Measurements from ENCODE around the gene MRGPRX1. TPM values are rescaled to one million over a fixed set of nuclear protein-coding genes. Genes with fewer than 3 reads are reported as not detected.
"Not testable (repeated sequence)": the region's sequence is repeated elsewhere in the genome, so short reads cannot be mapped to it uniquely, and the experiment has no call there.

Gene MRGPRX1
- total RNA-seq, 1 donor from 2014 or later: not detected

DNA sequence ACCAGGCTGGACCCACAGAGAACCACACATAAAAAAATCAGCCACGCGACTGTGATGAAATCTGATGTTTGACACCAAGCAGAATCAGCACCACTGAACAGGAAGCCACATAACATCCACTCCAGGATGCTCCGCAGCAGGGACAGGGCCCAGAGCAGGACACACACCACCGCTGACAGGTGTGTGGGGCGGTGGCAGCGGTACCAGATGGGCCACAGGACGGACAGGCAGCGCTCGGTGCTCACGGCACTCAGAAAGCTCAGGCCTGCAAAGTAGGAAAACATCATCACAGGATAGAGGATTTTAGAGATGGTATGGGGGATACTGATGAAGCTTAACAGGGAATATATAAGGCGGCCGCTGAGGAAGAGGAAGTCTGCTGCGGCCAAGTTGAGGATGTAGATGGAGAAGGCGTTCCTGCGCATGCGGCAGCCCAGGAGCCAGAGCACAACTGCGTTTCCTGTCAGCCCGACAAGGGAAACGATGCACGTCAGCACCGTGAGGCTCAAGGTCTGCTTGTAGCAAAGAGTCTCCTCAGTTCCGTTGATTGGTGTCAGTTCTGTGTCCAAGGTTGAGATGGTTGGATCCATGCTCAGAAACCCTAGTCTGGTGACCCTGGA is 4.9 kb downstream of the MRGPRX1 start:
- no peaks in the 10 kb centered on the region for H3K36me3 ChIP-seq (ENCODE audit: control insufficient read depth in 3 of 3, insufficient read depth in 3 of 3, low read length in 3 of 3)
- H3K9ac ChIP-seq (ENCODE audit: low read depth in 1 of 3, low read length in 3 of 3): no peak overlapping the region
- no peaks in the 10 kb centered on the region for H3K4me1 ChIP-seq (ENCODE audit: control insufficient read depth in 3 of 3, insufficient read depth in 3 of 3, low read length in 3 of 3)
- H3K27ac ChIP-seq (ENCODE audit: low read depth, low read length): no peak overlapping the region
- H3K27me3 ChIP-seq (ENCODE audit: control insufficient read depth in 3 of 3, insufficient read depth in 3 of 3, low read length in 3 of 3): peaks cover 0 to 3% (median 0%) of the 10 kb centered on the region in 3 donors
- H3K4me3 ChIP-seq (ENCODE audit: low read length in 3 of 3): no peak overlapping the region
- H3K9me3 ChIP-seq (ENCODE audit: control insufficient read depth in 3 of 3, low read length in 3 of 3): no peaks in the 10 kb centered on the region

DNA sequence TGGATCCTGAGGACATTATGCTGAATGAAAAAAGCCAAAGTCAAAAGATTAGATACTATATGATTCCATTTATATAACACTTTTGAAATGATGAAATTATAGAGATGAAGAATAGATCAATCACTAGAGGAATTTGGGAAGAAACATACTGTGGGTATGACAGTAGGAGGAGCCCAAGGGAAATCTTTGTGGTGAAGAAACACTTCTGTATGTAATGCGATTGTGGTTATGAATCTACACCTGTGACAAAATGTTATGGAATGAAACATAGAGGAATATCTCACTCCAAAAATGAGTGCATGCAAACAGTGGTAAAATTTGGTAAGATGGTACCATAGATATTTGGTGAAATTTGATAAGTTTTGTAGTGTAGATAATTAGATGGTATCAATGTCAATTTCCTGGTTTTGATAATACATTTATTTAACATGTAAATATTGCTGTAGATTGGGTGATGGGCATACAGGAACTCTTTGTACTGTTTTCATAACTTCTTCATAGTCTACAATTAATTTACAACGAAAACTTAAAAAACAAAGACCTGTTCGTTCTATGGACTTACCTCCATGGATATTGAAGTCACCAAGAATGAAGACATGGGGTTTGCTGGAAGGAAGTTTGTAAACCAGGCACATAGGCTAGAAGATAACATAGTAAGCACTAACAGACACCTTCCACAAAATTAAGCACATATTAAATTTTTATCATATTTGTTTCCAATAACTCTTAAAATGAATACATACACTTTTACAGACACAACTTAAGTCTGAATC is 11.5 kb downstream of the MRGPRX1 start:
- Histone ChIP-seq H3K27ac (ENCODE audit: low read depth, low read length) (no peak overlapping the region), H3K9me3 (ENCODE audit: control insufficient read depth in 3 of 3, low read length in 3 of 3) (peaks cover 0 to 3% (median 0%) of the 10 kb centered on the region in 3 donors)

DNA sequence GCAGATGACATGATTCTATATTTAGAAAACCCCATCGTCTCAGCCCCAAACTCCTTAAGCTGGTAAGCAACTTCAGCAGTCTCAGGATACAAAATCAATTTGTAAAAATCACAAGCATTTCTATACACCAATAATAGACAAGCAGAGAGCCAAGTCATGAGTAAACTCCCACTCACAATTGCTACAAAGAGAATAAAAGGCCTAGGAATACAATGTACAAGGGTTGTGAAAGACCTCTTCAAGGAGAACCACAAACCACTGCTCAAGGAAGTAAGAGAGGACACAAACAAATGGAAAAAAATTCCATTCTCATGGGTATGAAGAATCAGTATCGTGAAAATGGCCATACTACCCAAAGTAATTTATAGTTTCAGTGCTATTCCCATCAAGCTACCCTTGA is 13.8 kb downstream of the MRGPRX1 start:
- H3K4me1 ChIP-seq (ENCODE audit: control insufficient read depth in 3 of 3, insufficient read depth in 3 of 3, low read length in 3 of 3); H3K36me3 ChIP-seq (ENCODE audit: control insufficient read depth in 3 of 3, insufficient read depth in 3 of 3, low read length in 3 of 3); H3K27me3 ChIP-seq (ENCODE audit: control insufficient read depth in 3 of 3, insufficient read depth in 3 of 3, low read length in 3 of 3); H3K27ac ChIP-seq (ENCODE audit: low read depth, low read length); H3K9ac ChIP-seq (ENCODE audit: low read depth in 1 of 3, low read length in 3 of 3); H3K9me3 ChIP-seq (ENCODE audit: control insufficient read depth in 3 of 3, low read length in 3 of 3); H3K4me3 ChIP-seq (ENCODE audit: low read length in 3 of 3): not testable (repeated sequence)

More for the DNA sequence above, 11.5 kb downstream of the MRGPRX1 start:
- no peak overlapping the region for H3K9ac ChIP-seq (ENCODE audit: low read depth in 1 of 3, low read length in 3 of 3)
- H3K27me3 ChIP-seq (ENCODE audit: control insufficient read depth in 3 of 3, insufficient read depth in 3 of 3, low read length in 3 of 3): no peaks in the 10 kb centered on the region
- no peaks in the 10 kb centered on the region for H3K4me1 ChIP-seq (ENCODE audit: control insufficient read depth in 3 of 3, insufficient read depth in 3 of 3, low read length in 3 of 3)
- H3K36me3 ChIP-seq (ENCODE audit: control insufficient read depth in 3 of 3, insufficient read depth in 3 of 3, low read length in 3 of 3): no peaks in the 10 kb centered on the region
- H3K4me3 ChIP-seq (ENCODE audit: low read length in 3 of 3): no peak overlapping the region

DNA sequence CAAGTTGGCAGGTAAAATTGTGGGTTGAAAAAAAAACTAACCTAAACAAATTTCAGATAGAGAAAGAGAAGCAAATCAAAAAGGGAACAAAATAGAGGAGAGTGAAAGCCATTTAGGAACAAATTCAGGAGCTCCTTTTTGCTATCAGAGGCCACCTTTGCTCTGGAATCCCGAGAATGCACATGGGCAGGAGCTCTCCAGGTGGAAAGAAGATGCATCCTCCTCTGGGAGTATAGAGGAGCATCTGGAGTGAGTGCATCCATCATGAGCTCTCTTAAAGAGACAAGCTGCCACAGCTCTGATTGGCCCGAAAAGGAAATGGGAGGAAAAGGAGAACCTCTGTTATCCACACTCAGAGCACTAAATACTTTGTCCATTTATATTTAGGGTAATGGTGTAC is 26.3 kb downstream of the MRGPRX1 start:
- no peak overlapping the region for H3K4me3 ChIP-seq (ENCODE audit: low read length in 3 of 3)
- H3K27me3 ChIP-seq (ENCODE audit: control insufficient read depth in 3 of 3, insufficient read depth in 3 of 3, low read length in 3 of 3): no peaks in the 10 kb centered on the region
- H3K9ac ChIP-seq (ENCODE audit: low read depth in 1 of 3, low read length in 3 of 3): no peak overlapping the region
- H3K27ac ChIP-seq (ENCODE audit: low read depth, low read length): no peak overlapping the region
- no peaks in the 10 kb centered on the region for H3K9me3 ChIP-seq (ENCODE audit: control insufficient read depth in 3 of 3, low read length in 3 of 3)
- no peaks in the 10 kb centered on the region for H3K36me3 ChIP-seq (ENCODE audit: control insufficient read depth in 3 of 3, insufficient read depth in 3 of 3, low read length in 3 of 3)
- H3K4me1 ChIP-seq (ENCODE audit: control insufficient read depth in 3 of 3, insufficient read depth in 3 of 3, low read length in 3 of 3): no peaks in the 10 kb centered on the region

DNA sequence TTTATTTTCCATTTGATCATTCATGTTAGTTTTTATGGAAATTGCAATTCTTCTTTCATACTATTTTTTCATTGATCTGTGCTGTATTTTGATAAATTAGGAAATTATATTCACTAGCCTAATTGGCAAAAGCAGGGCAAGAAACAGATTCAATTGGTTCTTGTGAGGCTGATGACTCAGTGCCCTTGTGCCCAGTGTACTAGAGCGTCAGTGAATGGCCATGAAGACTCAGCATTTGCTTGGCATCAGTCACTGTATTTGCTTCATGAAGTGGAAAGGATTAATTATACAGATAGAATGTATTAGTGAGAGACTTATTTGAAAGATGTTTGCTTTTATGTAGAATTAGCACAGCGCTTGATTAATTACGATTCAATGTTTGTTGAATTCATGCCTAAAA is 31.8 kb downstream of the MRGPRX1 start:
- Histone ChIP-seq H3K27ac (ENCODE audit: low read depth, low read length) (no peak overlapping the region), H3K4me3 (ENCODE audit: low read length in 3 of 3) (no peak overlapping the region), H3K27me3 (ENCODE audit: control insufficient read depth in 3 of 3, insufficient read depth in 3 of 3, low read length in 3 of 3) (no peaks in the 10 kb centered on the region), H3K9me3 (ENCODE audit: control insufficient read depth in 3 of 3, low read length in 3 of 3) (no peaks in the 10 kb centered on the region), H3K36me3 (ENCODE audit: control insufficient read depth in 3 of 3, insufficient read depth in 3 of 3, low read length in 3 of 3) (no peaks in the 10 kb centered on the region), H3K9ac (ENCODE audit: low read depth in 1 of 3, low read length in 3 of 3) (no peak overlapping the region), H3K4me1 (ENCODE audit: control insufficient read depth in 3 of 3, insufficient read depth in 3 of 3, low read length in 3 of 3) (no peaks in the 10 kb centered on the region)

DNA sequence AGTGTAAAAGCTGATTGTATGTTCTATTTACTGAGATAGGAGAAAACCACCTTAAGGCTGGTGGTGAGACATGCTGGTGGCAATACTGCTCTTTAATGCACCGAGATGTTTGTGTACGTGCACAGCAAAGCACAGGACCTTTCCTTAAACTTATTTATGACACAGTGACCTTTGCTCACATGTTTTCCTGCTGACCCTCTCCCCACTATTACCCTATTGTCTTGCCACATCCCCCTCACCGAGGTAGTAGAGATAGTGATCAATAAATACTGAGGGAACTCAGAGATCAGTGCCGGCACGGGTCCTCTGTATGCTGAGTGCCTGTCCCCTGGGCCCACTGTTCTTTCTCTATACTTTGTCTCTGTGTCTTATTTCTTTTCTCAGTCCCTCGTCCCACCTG is 38.6 kb downstream of the MRGPRX1 start:
- H3K9ac ChIP-seq (ENCODE audit: low read depth in 1 of 3, low read length in 3 of 3); H3K27ac ChIP-seq (ENCODE audit: low read depth, low read length); H3K4me3 ChIP-seq (ENCODE audit: low read length in 3 of 3); H3K27me3 ChIP-seq (ENCODE audit: control insufficient read depth in 3 of 3, insufficient read depth in 3 of 3, low read length in 3 of 3); H3K4me1 ChIP-seq (ENCODE audit: control insufficient read depth in 3 of 3, insufficient read depth in 3 of 3, low read length in 3 of 3); H3K36me3 ChIP-seq (ENCODE audit: control insufficient read depth in 3 of 3, insufficient read depth in 3 of 3, low read length in 3 of 3); H3K9me3 ChIP-seq (ENCODE audit: control insufficient read depth in 3 of 3, low read length in 3 of 3): not testable (repeated sequence)

DNA sequence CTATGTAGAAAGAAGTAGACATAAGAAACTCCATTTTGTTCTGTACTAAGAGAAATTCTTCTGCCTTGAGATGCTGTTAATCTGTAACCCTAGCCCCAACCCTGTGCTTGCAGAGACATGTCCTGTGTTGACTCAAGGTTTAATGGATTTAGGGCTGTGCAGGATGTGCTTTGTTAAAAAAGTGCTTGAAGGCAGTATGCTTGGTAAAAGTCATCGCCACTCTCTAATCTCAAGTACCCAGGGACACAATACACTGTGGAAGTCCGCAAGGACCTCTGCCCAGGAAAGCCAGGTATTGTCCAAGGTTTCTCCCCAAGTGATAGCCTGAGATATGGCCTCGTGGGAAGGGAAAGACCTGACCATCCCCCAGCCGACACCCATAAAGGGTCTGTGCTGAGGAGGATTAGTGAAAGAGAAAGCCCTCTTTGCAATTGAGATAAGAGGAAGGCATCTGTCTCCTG is 39.0 kb downstream of the MRGPRX1 start:
- H3K27ac ChIP-seq (ENCODE audit: low read depth, low read length); H3K4me3 ChIP-seq (ENCODE audit: low read length in 3 of 3); H3K36me3 ChIP-seq (ENCODE audit: control insufficient read depth in 3 of 3, insufficient read depth in 3 of 3, low read length in 3 of 3); H3K9me3 ChIP-seq (ENCODE audit: control insufficient read depth in 3 of 3, low read length in 3 of 3); H3K9ac ChIP-seq (ENCODE audit: low read depth in 1 of 3, low read length in 3 of 3); H3K4me1 ChIP-seq (ENCODE audit: control insufficient read depth in 3 of 3, insufficient read depth in 3 of 3, low read length in 3 of 3); H3K27me3 ChIP-seq (ENCODE audit: control insufficient read depth in 3 of 3, insufficient read depth in 3 of 3, low read length in 3 of 3): not testable (repeated sequence)

DNA sequence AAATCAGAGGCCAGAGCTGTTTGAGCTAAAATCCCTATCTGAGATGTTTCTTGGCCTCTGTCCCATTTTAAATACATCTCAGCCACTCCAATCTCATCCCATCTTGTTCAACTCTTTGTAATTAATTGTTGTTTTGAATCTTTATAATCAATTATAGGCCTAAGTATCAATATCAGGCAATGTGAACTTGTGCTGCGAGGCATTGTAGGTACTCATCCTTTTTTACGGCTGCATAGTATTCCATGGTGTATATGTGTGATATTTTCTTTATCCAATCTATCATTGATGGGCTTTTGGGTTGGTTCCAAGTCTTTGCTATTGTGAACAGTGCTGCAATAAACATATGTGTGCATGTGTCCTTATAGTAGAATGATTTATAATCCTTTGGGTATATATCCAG is 47.5 kb downstream of the MRGPRX1 start:
- not testable (repeated sequence) for H3K4me1 ChIP-seq (ENCODE audit: control insufficient read depth in 3 of 3, insufficient read depth in 3 of 3, low read length in 3 of 3); H3K9me3 ChIP-seq (ENCODE audit: control insufficient read depth in 3 of 3, low read length in 3 of 3); H3K36me3 ChIP-seq (ENCODE audit: control insufficient read depth in 3 of 3, insufficient read depth in 3 of 3, low read length in 3 of 3); H3K9ac ChIP-seq (ENCODE audit: low read depth in 1 of 3, low read length in 3 of 3); H3K27ac ChIP-seq (ENCODE audit: low read depth, low read length); H3K4me3 ChIP-seq (ENCODE audit: low read length in 3 of 3); H3K27me3 ChIP-seq (ENCODE audit: control insufficient read depth in 3 of 3, insufficient read depth in 3 of 3, low read length in 3 of 3)

DNA sequence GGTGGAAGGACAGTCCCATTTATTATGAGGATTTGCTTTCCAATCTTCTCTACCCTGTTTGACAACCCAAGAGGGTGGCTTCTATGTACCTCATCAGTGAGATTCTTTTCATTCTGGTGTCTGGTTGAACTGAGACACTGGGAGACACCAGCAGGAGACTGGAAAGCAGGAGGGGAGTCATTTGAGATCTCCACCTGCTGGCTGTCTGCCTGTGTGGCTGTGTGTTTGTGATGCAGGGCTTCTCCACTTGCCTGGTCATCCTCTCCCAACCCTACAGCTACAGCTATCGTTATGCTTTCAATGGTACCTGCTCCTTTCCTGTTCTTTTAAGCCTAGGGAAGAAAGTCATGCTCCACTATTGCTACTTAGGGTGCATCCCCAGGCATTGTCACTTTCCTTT is 48.6 kb downstream of the MRGPRX1 start:
- Histone ChIP-seq H3K4me3 (ENCODE audit: low read length in 3 of 3) (no peak overlapping the region), H3K27ac (ENCODE audit: low read depth, low read length) (no peak overlapping the region), H3K27me3 (ENCODE audit: control insufficient read depth in 3 of 3, insufficient read depth in 3 of 3, low read length in 3 of 3) (no peaks in the 10 kb centered on the region), H3K4me1 (ENCODE audit: control insufficient read depth in 3 of 3, insufficient read depth in 3 of 3, low read length in 3 of 3) (no peaks in the 10 kb centered on the region), H3K9me3 (ENCODE audit: control insufficient read depth in 3 of 3, low read length in 3 of 3) (no peaks in the 10 kb centered on the region), H3K36me3 (ENCODE audit: control insufficient read depth in 3 of 3, insufficient read depth in 3 of 3, low read length in 3 of 3) (no peaks in the 10 kb centered on the region), H3K9ac (ENCODE audit: low read depth in 1 of 3, low read length in 3 of 3) (no peak overlapping the region)

Measured in skeletal muscle tissue (tissue), 4 donors.